ENCODE data around the gene ABHD10. TPM values are rescaled to one million over a fixed set of nuclear protein-coding genes. Genes with fewer than 3 reads are reported as not detected.

The ABHD10 gene
- polyA plus RNA-seq, 3 donors: 46.7 to 52.0 (median 51.8) TPM

DNA sequence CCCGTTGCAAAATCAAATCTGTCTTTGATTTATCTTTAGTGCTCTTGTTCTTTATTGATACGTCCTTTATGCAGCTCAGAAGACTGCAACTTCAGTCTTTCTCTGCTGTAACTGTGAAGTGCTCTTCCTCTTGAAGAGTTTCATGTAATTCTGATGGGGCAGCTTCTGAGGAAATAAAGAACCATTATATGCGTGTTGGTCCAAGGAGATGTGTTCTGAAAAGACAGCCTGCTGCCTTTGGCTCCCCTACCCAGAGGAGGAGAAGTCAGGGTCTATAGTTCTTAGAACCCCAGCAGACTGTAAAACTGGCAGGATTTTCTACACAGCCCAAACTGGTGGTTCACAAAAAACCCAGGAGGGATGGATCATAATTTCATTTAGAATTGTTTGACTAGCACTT is 22.4 kb upstream of the ABHD10 start:
- DNase-seq: no peak

DNA sequence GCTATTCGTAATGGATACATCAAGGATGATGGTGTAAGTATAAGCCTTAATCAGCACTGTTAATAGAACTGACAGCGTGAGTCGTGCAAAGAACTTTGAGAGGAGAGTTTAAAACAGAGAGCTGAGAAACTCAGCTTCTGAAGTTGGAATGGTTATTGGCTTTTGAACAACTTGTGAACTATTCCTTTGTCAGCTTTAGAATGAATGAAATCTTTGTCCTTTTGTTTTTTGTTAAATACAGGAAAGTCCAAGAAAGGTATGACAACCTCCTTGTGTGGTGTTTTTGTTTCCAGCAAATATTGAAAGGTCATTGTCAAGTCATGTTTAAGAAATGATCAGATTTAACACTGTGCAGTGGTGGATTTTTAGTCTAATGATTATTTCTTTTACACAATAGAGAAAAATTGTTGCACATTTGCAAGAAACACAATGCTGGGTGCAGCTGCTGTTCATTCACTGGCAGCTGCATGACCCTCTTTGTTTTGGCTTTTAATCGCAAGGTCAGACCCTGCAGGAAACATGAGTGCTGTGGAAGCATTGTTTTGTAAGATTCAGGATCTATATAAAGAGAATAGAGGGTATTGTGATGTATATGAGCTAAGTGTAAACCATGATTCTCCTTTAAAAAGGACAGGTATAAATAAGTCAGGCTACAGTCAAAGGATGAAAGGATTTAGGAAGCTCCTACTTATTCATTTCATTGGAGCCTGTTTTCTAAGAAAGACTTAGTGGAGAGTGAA is 21.7 kb upstream of the ABHD10 start:
- DNase-seq: no peak

DNA sequence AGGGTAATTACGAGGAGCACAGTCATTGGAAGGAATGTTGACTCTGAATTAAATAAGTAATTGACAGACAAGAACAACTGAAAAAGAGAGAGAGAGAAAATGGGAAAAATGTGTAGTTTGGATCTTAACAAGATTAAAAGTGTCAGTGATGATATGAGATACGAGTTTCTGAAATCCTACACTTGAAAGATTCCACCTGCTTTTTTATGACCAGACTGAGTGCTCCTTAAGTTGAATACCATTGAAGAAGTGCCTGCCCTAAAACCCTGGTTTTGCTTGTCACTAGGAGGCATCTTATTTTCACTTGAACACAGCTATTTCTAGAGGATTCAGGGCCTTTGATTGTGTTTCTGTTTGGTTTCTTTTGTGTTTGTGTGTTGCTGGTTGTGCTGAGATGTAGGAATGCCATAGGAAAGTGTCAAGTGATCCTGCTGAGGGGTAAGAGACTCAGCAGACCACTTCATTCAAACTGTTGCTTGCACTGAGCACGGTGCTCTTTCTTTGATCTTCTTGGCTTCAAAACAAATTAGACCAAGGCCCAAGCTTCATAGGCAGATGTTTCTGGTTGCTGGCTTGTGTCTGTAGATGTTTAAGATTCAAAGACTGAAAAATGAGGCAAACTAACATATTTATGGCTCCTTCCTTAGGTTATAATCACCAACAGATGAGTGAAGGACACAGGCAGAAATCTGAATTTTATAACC is 17.2 kb upstream of the ABHD10 start:
- DNase-seq: peak; percentile 47

DNA sequence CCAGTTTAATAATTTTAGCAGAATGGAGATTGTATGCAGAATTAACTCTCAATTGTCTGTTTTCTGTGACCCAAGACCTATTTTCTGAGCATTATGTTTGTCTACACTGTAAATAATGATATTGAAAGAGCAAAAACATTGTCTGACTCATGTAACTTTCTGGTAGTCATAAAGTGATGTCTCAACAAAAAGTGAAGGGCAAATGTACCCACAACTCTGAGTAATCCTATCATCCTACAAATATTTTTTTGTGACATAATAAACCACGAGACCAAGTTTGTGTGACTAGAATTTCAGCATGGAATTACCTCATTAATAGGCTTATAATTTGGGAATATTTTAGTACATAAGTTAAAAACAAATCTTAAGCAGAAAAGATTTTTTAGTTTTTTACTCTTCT is 15.4 kb upstream of the ABHD10 start:
- no peak for DNase-seq

DNA sequence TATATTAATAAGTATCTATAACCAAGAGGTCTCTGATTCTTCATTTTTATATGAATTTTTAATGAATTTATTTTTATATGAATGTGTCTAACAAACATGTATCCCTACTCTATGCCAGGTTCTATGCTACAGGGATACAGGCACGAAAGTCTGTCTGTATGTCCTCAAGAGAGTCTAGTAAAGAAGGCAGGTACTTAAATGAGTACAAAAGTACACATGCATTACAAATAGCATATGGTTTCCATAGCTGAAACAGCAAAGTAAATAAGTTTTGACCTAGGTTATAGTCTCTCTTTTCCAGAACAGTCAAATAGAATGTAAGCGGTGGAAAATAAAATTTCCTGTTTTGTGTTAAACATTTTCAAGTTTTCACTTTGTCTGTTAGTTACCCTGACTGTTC is 13.3 kb upstream of the ABHD10 start:
- DNase-seq: no peak

DNA sequence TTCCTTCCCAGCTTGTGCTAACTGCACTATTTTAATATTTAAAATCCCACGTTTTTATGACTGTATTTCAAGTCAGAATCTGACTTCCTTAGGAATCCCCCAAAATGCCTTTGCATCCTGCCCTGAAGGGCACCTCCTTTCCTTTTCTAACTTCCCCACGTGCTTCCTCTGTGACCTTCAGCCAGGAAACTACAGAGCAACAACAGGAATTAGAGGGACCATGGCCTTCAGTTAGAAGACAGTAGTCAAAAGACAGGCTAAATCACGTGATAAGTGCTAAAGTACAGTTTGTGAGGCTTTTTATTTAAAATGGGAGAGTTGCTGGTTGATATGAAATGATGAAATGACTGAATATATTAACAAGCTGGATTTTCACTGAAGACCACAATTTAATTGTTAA is 11.8 kb upstream of the ABHD10 start:
- no peak for DNase-seq

DNA sequence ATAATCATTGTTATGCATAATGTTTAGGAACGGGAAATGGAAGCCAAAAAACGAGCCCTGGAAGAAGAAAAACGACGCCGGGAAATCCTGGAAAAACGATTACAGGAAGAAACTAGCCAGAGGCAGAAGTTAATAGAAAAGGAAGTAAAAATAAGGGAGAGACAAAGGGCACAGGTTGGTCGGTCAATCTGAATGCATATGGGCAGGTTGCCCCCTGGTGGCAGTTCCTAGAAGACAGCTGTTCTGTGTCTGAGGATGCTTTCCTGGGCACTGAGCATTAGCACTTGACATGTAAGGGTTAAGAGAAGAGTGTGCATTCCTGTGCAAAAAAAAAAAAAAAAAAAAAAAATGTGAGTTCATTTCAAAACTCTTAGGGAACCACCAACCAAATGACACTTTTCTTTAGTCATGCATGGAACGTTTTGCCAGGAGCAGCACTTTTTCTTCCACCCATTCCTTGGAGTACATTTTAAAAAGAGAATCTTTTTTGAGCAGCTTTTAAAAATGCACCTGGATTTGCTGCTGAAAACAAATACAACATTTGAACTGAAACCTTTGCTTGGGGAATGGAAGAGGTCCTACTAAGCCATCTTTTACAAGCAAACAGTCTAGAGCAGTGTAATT is 11.1 kb upstream of the ABHD10 start:
- DNase-seq: peak; percentile 83

DNA sequence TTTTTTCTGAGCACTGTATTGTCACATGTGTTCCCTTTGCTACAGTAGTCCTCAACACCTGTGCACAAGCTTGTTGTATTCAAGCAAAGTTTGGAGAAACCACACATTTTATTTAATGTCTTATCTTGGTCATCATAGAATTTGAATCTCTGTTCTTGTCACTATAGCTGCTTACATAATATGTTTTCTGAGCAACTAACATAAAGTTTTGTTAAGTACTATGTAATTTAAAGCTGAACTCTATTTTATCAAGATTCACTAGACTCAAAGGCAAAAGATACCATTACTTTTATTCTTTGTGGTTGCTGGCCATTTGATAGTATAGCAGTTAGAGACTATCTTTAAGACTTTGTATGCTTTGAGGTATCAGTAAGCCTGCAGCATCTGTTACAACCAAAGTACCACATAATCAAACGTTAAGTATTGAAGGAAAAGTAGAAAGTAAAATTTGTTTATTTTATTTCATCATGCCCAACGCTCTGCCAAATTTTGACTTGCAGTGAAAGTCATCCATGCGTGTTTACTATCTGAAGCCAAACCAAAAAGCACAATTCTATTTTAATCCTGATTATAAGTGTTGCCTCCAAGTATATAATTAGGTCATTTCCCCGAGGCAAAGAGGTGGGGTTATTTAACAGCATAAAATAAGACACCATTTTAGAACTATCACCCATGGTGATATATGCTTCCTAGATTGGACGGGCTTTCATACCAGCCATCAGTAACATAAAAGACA is 10.3 kb upstream of the ABHD10 start:
- DNase-seq: no peak

DNA sequence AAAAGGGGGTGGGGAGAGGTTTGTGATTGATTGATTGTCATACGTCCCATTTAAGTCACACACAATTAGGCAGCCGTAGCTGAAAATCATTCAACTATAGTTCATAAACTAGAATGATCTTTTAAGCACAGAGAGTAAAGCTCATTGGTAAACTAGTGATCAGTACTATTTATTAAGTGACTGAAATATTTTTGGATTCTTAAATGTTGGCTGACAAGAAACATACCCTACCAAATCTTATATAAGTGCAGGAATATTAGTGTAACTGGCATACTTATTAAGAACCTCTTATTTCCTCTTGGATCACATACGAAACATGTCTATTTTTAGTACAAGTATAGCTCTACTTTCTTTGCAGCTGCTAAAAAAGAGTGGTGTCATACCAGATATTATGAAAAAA is 8.4 kb upstream of the ABHD10 start:
- no peak for DNase-seq

DNA sequence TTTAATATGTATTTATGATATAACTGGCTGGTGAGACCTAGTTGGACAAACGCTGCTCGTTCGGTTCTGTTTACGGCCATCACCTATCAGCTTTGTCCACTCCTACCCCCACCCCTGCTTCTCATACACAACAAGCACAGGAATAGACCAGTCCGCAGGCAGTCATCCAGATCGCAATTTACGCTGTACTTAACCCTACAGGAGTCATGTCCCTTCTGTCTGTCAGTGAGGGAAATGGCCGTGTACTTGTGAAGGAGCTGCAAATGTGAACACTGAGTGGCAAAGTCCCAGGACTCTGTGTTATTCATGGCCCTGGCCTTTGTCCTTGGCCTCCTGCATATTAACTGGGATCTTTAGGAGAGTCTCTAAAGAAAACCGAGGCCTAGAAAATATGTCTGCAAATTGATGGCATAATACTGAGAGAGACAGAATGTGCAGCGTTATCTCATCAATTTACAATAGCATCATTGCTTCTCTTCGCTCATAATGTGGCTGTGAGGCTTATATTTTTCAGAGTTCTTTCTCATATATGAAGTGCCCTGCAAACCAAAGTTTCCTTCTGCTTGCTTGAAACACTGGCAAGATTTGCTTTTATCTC is 7.2 kb upstream of the ABHD10 start:
- DNase-seq: peak; percentile 80

DNA sequence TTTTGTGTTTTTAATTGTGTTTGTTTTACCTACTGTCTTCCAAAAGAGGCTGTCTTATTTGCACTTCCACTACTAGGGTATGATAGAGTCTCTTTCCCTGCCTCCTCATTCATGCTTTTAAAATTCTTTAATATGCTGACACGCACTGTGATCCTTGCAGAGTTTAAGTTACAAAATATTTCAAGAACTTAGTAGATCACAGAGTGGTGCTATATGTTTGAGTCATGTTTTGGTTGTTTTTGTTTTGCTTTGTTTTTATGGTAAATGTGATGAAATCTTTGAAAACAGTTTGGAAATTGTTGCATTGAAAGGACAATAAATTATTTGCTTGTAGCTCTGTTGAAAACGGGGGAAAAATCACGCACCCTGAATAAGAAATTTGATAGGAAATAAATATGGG is 5.9 kb upstream of the ABHD10 start:
- DNase-seq: no peak

DNA sequence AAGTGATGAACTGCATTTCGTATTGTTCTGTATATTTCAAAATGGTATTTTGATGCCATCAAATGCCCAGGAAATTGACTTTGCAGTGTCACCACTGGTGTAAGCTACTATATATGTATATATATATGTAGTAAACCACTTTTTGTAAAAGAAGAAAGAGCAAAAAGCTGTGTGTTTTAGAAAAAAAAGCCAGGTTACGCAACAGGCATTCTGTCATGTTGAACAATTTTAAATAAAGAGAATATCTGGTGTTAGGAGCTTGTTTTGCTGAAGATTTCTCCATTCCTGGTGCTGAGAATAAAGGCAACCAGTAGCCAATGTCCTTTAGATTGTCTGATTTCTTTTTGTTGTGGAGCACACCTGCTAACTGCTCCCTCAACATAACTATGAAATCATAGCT is 3.7 kb upstream of the ABHD10 start:
- no peak for DNase-seq

DNA sequence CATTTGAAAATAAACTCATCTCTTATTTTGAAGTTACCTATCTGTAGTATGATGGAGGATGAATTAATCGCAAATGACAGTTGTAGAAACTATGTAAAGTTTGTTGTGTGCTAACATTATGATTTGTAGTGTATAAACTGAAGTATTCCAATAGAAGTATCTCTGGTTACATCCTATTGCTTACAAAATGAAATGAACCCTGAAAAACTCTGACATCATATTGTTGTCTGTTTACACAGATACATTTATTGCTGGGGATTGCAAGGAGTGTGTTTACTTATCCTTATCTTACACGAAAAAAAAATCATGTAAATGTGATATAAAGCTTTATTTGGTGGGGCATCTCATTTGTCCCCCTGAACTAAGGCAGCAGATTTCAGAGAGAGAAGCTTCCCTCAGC is 2.6 kb upstream of the ABHD10 start:
- no peak for DNase-seq

DNA sequence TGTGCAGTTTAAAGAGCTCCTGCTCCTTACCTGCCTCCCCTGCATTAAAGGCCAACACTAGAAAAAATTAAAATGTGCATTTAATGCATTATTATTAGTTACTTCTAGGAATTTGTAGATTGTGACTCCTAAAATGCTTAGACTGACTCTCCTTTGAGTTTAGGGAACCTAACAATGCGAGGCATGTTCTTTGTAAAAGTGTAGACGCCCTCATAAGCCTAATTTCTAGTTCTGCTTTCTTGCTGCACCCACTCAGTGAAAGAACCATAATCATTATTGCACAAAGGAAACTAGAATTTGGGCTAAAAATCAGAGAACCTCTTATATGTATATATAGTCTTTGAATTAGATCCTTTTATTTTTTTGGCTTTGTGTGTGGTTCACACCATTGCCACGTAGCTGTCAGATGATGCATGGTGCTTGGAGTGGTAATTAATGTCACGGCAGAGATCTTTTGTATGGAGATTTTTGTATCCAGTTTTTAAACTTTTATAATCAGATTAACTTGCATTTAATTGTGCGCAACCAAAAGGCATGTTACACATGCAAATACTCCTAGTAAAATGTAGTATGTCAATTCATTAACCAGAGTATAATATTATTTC is 710 bp downstream of the ABHD10 start:
- DNase-seq: no peak

DNA sequence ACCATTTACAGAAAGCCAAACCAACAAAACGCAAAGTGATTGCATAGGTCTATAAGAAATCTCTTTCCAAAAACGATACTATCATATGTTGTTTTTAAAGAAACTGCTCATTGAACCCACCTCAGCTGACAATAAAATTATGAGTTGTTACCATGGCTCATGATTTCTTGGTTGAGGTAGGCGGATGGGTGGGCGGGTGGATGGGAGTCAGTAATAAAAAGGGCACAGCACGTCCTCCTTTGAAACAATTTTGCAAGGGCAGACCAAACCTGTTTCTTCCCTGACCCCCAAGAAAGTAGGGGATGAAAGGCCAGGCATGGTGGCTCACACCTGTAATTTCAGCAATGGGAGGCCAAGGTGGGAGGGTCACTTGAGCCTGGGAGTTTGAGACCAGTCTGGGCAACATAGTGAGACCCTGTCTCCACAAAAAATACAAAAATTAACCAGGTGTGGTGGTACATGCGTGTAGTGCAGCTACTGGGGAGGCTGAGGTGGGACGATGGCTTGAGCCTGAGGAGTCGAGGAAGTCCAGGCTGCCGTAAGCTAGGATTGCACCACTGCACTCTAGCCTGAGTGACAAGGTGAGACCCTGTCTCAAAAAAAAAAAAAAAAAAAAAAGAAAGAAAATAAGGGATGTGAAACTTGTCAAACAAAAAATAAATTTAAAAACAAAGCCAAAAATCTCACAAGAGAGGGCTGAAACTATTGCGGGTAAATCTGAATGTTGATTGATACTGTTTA is 2.1 kb downstream of the ABHD10 start:
- DNase-seq: no peak

DNA sequence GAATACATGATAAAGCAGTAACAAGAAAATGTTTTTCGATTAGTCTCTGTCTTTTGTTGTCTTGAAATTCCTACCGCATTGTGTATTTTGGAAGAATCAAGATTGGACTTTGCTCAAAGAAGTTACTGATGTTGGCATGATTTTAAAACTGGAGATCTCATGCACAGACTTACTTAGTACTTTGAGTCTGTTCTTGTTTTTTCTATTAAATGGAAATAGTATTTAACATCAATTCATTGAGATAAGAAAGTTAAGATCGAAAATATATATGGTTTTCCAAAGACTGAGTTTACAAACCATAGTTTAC is 2.6 kb downstream of the ABHD10 start:
- no peak for DNase-seq

DNA sequence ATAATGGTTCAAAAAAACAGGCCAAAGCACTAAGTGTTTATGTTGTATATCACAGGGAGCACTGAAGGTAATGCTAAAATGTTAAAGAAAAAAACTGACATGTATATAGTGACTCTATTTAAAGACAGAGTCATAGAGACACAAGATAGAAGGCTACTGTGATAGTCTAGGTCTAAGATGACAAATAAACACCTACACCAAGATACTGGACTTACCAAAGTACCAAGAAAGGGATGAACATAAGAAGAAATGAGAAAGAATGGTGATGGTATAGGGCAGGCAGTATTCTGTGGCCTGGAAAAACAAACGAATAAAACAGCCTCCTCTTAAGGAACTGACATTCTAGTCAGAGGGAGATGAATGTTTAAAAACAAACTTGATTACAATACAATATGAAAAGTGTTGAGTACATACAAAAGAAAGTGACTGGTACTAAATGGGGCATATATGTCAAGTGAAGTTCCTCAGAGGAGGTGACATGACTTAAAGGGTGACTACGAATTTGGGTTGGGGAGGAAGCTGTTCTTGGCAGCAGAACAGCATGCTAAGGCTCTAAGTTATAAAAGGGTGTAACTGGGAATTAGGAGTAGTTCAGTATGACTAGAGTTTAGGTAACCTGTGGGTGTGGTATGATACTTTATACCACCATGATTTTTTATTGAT is 5.9 kb downstream of the ABHD10 start:
- no peak for DNase-seq

DNA sequence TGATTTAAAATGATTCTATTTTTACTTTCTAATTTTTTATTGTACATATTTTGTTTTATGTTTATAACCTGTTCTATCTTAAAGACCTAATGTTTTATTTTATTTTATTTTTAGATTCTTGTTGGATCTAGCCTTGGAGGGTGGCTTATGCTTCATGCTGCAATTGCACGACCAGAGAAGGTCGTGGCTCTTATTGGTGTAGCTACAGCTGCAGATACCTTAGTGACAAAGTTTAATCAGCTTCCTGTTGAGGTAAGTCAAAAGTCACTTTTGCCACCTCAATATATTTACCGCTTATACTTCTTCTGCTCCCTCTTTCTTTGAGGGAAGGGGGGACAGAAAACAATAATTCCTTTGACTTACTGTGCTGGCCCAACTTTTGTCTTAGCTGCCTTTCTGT is 8.0 kb downstream of the ABHD10 start:
- no peak for DNase-seq

DNA sequence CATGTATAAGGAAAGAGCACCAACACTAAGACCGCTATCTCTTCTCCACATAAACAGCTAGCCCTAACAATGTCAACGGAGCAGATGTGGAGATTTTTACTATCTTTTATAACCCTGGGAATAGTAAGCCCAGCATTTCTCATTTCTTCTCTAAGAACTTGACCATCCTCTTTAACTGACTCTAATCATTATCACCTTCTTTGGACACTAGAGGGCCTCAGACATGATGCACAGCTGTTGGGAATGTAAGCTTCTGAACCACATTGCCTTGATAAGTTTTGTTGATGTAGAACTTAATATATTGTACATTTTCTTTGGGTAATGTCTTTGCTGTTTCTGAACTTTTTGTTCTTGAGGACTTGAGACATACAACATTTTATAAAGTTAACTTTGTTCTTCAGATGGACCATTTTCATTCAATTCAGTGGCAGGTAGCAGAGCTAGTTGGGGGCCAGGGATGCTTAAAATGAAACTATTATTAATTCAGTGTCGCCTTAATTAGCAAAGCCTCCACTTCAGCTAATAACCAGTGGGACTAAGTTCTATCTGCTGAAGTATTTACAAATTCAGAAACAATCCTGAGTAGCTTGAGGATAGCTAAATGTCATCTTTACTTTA is 10.3 kb downstream of the ABHD10 start:
- peak; percentile 51 for DNase-seq

DNA sequence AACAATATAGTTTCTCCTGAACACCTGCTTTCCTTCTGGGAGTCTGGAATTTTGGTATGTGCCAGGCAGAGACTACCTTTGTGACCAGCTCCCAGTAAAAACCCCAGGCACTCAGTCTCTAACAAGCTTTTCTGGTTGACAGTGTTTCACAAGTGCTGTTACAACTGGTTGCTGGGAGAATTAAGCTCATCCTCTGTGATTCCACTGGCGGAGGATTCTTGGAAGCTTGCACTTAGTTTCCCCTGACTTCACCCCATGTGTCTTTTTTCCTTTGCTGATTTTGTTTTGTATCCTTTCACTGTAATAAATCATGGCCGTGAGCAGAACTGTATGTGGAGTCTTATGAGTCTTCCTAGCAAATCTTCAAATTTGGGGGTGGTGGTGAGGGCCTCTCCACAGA is 14.2 kb downstream of the ABHD10 start:
- DNase-seq: no peak
